Measurements from ENCODE around the gene IL1RN.
"Not testable (repeated sequence)": the region's sequence is repeated elsewhere in the genome, so short reads cannot be mapped to it uniquely, and the experiment has no call there.

The IL1RN gene

DNA sequence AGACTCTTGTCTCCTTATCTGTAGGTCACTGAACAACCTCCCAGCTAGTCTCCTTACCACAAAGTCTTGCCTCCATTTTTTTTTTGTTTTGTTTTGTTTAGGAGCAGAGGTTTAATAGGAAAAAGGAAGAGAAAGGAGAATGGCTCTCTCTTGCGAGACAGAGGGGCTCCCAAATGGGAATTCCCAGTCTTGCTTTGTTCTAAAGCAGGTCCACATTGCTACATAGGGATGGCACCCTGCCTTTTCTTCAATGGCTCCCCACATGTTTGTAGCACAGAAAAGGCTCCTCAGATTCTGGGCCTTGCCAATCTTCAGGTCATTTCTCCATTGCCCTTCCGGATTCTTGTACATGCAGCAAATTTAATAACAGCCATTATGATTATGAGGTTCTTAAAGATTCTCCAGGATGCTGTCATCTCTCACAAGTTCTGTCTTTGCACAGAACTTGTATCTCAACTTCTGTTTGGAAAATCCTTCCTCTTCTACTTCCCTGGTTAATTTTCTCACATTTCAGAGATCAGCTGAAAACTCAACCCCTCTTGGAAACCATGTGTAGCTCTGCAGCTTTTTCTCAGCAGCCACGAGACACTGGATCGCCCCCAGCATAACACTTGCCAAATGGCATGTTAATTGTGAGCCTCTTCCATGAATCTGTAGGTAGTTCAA lies 36.0 kb upstream of the IL1RN start:
- no peak for DNase-seq (ENCODE audit: low read depth in 1 of 2, low spot score in 1 of 2)
- TF ChIP-seq JUND (IDR thresholded peaks at IDR 0.05; ENCODE audit: low read depth), result no peak
- in situ Hi-C loops (cut with HindIII; ENCODE audit: low pct_unique_long_range_greater_than_20kb, low sequenced_read_pairs), result no loop called here

DNA sequence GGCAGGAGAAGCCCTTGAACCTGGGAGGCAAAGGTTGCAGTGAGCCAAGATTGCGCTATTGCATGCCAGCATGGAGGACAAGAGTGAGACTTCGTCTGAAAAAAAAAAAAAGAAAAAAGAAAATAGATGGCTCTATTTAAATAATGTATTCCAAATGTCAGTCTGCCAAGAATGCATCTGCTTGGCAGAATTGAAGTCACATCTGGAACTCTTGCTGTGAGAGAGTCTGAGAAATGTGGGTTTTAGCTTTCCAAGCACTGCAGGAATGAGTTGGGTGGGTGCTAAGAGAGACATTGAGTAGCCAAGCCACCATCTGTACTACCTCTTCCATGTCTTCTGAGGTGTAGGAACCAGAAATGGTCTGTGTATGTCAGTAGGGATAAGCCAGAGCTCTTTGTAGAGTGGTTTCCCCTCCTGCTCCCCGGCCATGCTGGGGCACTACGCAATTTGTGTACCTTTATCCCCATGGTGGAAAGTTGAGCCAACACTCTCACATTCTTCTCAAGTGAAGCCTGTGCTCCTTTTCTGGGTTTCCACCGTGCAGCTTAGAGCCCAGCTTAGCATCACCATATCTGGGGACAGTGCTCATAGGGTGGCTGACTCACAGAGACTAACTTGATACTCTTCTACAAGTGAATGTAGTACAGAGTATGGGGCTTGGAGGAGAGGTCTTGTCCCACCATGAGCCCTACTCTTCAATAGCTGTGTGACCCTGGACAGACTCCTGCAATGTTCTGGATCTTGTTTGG lies 34.4 kb upstream of the IL1RN start:
- no peak for DNase-seq (ENCODE audit: low read depth in 1 of 2, low spot score in 1 of 2)
- TF ChIP-seq JUND (IDR thresholded peaks at IDR 0.05; ENCODE audit: low read depth), result no peak
- in situ Hi-C loops (cut with HindIII; ENCODE audit: low pct_unique_long_range_greater_than_20kb, low sequenced_read_pairs), result no loop called here

DNA sequence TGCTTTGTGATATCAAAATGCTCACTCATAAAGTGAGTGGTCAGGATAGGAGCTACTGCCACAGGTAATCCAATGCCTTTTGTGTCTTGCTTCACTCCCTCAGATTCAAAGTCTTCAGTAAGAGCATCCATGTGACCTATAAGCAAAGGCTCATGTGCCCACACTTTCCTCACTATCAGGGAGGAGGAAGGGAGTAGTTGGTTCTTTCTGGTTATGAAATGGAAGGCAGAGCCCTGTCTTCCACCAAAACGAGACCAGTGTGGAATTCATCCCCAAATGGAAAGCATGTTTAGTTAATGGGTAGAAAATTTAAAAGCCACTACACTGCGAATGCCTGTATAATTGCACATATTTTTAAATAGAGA lies 33.8 kb upstream of the IL1RN start:
- in situ Hi-C loops (cut with HindIII; ENCODE audit: low pct_unique_long_range_greater_than_20kb, low sequenced_read_pairs), result no loop called here
- DNase-seq (ENCODE audit: low read depth in 1 of 2, low spot score in 1 of 2), result no peak
- TF ChIP-seq JUND (IDR thresholded peaks at IDR 0.05; ENCODE audit: low read depth), result no peak

DNA sequence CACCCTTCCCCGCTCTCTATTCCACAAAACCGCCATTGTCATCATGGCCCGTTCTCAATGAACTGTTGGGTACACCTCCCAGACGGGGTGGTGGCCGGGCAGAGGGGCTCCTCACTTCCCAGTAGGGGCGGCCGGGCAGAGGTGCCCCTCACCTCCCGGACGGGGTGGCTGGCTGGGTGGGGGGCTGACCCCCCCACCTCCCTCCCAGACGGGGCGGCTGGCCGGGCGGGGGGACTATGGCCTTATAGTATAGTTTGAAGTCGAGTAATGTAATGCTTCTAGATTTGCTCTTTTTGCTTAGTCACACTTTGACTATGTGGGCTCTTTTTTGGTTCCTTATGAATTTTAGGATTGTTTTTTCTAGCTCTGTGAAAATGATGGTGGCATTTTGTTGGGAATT lies 31.1 kb upstream of the IL1RN start:
- DNase-seq (ENCODE audit: low read depth in 1 of 2, low spot score in 1 of 2); in situ Hi-C loops (cut with HindIII; ENCODE audit: low pct_unique_long_range_greater_than_20kb, low sequenced_read_pairs): not testable (repeated sequence)

DNA sequence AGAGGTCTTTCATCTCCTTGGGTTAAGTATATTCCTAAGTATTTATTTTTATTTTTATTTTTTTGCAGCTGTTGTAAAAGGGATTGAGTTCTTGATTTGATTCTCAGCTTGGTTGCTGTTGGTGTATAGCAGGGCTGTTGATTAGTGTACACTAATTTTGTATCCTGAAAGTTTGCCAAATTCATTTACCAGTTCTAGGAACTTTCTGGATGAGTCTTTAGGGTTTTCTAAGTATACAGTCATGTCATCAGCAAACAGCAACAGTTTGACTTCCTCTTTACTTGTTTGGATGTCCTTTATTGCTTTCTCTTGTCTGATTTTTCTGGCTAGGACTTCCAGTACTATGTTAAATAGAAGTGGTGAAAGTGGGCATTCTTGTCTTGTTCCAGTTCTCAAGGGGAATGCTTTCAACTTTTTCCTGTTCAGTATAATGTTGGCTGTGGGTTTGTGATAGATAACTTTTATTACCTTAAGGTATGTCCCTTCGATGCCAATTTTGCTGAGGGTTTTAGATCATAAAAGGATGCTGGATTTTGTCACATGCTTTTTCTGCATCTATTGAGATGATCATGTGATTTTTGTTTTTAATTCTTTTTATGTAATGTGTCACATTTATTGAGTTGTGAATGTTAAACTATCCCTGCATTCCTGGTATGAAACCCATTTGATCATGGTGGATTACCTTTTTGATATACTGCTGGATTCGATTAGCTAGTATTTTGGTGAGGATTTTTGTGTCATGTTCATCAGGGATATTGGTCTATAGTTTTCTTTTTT lies 30.4 kb upstream of the IL1RN start:
- DNase-seq (ENCODE audit: low read depth in 1 of 2, low spot score in 1 of 2); in situ Hi-C loops (cut with HindIII; ENCODE audit: low pct_unique_long_range_greater_than_20kb, low sequenced_read_pairs): not testable (repeated sequence)

DNA sequence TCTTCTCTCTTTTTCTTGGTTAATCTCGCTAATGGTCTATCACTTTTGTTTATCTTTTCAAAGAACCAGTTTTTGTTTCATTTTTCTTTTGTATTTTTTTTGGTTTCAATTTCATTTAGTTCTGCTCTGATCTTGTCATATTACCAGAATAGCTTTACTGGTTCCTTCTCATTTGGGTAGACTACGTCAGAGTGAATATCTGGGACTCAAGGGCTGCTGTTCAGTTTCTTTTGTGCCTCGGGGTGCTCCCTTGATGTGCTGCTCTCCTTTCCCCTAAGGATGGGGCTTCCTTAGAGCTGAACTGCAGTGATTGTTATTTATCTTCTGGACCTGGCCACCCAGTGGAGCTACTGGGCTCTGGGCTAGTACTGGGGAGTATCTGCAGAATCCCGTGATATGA lies 29.4 kb upstream of the IL1RN start:
- in situ Hi-C loops (cut with HindIII; ENCODE audit: low pct_unique_long_range_greater_than_20kb, low sequenced_read_pairs), result no loop called here
- no peak for TF ChIP-seq JUND (IDR thresholded peaks at IDR 0.05; ENCODE audit: low read depth)
- no peak for DNase-seq (ENCODE audit: low read depth in 1 of 2, low spot score in 1 of 2)

DNA sequence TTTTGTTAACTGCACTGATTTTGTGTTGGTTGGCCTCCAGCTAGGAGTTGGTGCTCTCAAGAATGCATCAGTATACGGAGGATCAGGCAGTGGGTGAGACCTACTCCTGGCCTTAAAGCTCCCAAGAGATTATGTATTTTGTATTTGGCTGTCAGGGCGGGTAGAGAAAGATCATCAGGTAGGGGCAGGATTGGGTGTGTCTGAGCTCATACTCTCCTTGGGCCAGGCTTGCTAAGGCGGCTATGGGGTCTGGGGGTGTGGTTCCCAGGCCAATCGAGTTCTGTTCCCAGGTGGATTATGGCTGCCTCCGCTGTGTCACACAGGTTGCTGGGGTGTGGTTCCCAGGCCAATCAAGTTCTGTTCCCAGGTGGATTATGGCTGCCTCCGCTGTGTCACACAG lies 28.9 kb upstream of the IL1RN start:
- no peak for DNase-seq (ENCODE audit: low read depth in 1 of 2, low spot score in 1 of 2)
- TF ChIP-seq JUND (IDR thresholded peaks at IDR 0.05; ENCODE audit: low read depth), result no peak
- in situ Hi-C loops (cut with HindIII; ENCODE audit: low pct_unique_long_range_greater_than_20kb, low sequenced_read_pairs), result no loop called here

DNA sequence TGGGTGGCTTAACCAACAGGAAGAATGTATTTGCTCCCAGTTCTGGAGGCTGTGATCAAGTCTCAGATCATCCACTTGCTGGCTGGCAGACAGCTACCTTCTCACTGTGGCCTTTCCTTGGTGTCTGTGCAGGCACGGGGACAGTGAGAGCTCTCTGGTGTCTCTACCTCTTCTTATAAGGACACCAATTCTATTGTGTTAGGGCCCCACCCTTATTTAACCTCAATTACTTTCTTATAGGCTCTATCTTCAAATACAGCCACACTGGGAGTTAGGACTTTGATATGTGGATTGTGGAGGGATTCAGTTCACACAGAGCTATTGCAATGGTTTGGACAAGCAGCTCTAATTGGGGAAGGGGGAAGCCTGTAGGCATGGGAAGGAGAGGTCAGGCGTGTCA lies 25.3 kb upstream of the IL1RN start:
- in situ Hi-C loops (cut with HindIII; ENCODE audit: low pct_unique_long_range_greater_than_20kb, low sequenced_read_pairs), result no loop called here
- no peak for DNase-seq (ENCODE audit: low read depth in 1 of 2, low spot score in 1 of 2)
- no peak for TF ChIP-seq JUND (IDR thresholded peaks at IDR 0.05; ENCODE audit: low read depth)

DNA sequence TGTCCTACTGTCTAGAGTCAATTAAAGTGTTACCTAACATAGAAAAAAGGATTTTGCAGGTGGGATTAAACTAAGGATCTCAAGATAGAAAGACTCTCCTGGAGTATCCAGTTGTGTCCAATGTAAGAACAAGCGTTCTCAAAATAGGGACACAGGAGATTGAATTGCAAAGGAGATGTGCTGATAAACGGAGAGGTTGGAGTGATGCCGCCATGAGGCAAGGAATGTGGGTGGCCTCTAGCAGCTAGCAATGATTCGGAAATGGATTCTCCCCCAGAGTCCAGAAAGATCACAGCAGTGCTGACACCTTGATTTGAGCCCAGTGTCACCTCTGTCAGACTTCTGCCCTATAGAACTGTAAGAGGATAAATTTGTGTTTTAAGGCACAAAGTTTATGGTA lies 24.1 kb upstream of the IL1RN start:
- TF ChIP-seq JUND (IDR thresholded peaks at IDR 0.05; ENCODE audit: low read depth), result no peak
- no peak for DNase-seq (ENCODE audit: low read depth in 1 of 2, low spot score in 1 of 2)
- in situ Hi-C loops (cut with HindIII; ENCODE audit: low pct_unique_long_range_greater_than_20kb, low sequenced_read_pairs), result no loop called here

DNA sequence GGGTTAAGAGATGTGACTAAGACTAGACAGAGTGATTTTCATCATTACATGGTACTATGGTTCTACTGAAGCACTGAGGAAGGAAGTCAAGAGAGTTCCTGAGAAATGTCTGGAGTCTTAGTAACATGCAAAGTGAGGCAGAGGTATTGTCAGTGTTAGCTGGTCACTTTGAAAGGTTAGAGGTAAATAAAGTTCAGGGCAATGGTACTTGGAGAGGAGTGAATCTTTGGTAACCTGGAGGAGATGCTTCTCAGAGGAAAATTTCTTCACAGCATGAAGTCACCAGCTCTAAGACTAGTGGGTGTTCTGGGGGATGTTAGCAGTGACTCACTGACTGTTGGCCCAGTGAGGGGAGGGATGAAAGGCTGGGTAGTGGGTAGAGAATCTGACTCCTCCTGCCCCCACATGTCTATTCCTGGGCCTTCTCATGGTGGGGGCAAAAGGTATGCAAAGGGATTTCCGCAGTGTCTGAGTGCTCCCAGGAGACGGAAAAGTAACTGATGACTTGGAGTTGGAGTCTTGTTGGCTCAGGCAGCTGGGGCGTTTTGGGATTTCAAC lies 23.3 kb upstream of the IL1RN start:
- in situ Hi-C loops (cut with HindIII; ENCODE audit: low pct_unique_long_range_greater_than_20kb, low sequenced_read_pairs), result no loop called here
- DNase-seq (ENCODE audit: low read depth in 1 of 2, low spot score in 1 of 2), result no peak
- TF ChIP-seq JUND (IDR thresholded peaks at IDR 0.05; ENCODE audit: low read depth), result no peak

DNA sequence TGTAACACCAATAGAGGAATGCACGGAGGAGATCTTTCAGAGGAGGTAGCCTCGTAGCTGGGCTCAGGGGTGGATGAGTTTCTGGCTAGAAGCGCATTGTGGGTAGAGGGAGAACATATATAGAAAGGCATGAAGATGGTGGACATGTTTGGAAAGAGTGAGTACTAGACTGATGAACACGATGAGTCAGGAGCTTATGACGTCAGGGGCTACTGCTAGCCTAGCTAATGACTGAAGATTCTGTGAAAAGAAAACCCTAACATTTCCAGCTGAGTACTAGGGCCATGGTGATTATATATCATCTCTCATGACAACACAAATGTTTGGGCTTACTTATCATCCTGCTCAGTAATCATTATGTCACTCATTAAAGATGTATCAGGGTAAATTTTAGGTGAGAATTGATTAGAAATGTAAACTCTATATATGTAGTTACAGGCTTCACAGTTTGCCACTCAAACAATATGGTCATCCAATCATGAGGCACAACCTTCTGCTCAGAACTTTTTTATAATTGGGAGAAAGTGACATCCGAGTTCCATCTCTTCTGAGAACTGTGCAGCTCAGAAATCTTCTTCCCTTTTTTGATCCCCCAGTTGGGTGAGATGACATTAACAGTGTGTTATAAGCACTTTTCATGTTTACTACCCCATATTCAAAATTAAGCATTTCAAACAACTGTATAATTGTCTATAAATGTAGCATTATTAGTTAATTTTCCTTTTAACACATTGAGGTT lies 22.2 kb upstream of the IL1RN start:
- in situ Hi-C loops (cut with HindIII; ENCODE audit: low pct_unique_long_range_greater_than_20kb, low sequenced_read_pairs), result no loop called here
- no peak for DNase-seq (ENCODE audit: low read depth in 1 of 2, low spot score in 1 of 2)
- TF ChIP-seq JUND (IDR thresholded peaks at IDR 0.05; ENCODE audit: low read depth), result no peak

DNA sequence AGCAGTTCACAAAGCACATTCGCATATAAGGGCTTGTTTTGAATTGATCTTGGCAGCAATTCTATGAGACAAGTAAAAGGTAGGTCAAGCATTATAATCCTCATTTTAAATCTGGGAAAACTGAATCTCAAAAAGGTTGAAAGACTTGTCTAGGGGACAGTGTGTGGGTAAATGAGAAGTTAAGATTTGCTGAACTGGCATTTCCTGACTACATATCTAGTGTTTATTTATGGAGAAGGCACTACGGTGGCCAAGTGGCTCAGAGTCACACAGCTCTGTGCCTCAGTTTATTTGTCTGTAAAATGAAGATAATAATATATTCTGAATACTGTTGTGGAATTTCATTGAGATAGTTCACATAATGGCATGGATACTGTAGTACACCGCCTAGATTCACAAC lies 16.3 kb upstream of the IL1RN start:
- DNase-seq (ENCODE audit: low read depth in 1 of 2, low spot score in 1 of 2), result no peak
- in situ Hi-C loops (cut with HindIII; ENCODE audit: low pct_unique_long_range_greater_than_20kb, low sequenced_read_pairs), result no loop called here
- no peak for TF ChIP-seq JUND (IDR thresholded peaks at IDR 0.05; ENCODE audit: low read depth)

All from T47D (cell line).